ENCODE results near the gene ZNF638. TPM values are rescaled to one million over a fixed set of nuclear protein-coding genes. Genes with fewer than 3 reads are reported as not detected.

The ZNF638 gene
- total and polyA plus RNA-seq, 4 donors, result 24.8 to 151 (median 56.1) TPM

DNA sequence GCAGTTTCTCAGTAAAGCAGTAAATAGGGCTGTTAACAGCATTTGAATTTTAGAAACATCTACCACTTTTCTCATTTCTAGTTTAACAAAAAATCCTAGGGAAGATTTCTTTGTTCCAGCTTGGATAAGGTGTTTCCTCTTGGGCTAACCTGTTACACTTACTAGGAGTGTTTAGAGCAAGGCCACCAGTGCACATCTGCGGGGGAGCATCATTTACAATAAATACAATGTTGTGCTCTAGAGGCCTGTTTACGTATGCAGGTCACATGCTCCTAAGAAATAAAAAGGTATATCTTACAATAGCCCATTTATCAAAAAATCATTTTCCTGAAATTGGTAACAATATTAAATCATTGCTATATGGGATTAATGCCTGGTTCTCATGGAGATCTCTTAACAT lies 8.1 kb downstream of the ZNF638 start:
- H3K4me3 ChIP-seq (ENCODE audit: low read depth in 1 of 3, low read length in 3 of 3), result no peak overlapping the region
- no peaks in the 10 kb centered on the region for H3K27me3 ChIP-seq (ENCODE audit: control insufficient read depth in 4 of 4, insufficient read depth in 4 of 4, low read length in 3 of 4)
- no peak for DNase-seq (ENCODE audit: low spot score)
- no peaks in the 10 kb centered on the region for H3K36me3 ChIP-seq (ENCODE audit: control insufficient read depth in 4 of 4, insufficient read depth in 3 of 4, low read depth in 1 of 4, low read length in 3 of 4)
- no peak overlapping the region for H3K9ac ChIP-seq (ENCODE audit: low read depth in 1 of 2, low read length in 2 of 2)
- no peaks in the 10 kb centered on the region for H3K9me3 ChIP-seq (ENCODE audit: control insufficient read depth in 4 of 4, low read length in 3 of 4)
- peaks cover 13 to 49% (median 38%) of the 10 kb centered on the region in 4 donors for H3K4me1 ChIP-seq (ENCODE audit: control insufficient read depth in 4 of 4, insufficient read depth in 4 of 4, low read length in 3 of 4)
- no peak overlapping the region for H3K27ac ChIP-seq (ENCODE audit: low read depth in 1 of 2, low read length in 2 of 2)
- TF ChIP-seq, protein P1, sequence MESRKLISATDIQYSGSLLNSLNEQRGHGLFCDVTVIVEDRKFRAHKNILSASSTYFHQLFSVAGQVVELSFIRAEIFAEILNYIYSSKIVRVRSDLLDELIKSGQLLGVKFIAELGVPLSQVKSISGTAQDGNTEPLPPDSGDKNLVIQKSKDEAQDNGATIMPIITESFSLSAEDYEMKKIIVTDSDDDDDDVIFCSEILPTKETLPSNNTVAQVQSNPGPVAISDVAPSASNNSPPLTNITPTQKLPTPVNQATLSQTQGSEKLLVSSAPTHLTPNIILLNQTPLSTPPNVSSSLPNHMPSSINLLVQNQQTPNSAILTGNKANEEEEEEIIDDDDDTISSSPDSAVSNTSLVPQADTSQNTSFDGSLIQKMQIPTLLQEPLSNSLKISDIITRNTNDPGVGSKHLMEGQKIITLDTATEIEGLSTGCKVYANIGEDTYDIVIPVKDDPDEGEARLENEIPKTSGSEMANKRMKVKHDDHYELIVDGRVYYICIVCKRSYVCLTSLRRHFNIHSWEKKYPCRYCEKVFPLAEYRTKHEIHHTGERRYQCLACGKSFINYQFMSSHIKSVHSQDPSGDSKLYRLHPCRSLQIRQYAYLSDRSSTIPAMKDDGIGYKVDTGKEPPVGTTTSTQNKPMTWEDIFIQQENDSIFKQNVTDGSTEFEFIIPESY (IDR thresholded peaks at IDR 0.05), result no peak
- TF ChIP-seq EGR1 (IDR thresholded peaks at IDR 0.05; ENCODE audit: low read depth in 2 of 2) (no peak), HNF4A (conservative IDR thresholded peaks at IDR 0.05) (no peak), FOXA1 (IDR thresholded peaks at IDR 0.05) (no peak), JUND (IDR thresholded peaks at IDR 0.05) (no peak), GABPA (IDR thresholded peaks at IDR 0.05 in 1 of 2, conservative IDR thresholded peaks at IDR 0.05 in 1 of 2) (no peak), SP1 (IDR thresholded peaks at IDR 0.05) (no peak)
- WGBS, result 90% methylated on average over 2 of the region's 2 CpGs

DNA sequence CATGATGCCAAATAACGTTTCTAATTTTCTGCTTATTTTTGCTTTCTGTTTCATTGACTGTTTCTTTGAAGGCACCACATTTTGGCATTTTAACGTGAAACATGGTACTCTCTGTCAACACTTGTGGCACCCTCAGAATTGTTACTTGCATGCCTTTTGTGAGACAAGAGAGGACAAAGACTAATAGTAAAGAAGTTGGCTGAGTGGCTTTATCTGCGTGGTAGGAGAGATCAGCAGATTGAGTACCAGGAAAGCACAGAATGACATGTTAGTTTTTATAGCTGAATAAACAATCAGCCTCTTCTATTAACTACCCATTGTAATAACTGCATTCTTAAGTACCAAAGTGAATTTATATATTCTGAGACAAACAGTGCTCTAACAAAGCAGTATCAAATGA lies 8.6 kb downstream of the ZNF638 start:
- H3K27me3 ChIP-seq (ENCODE audit: control insufficient read depth in 4 of 4, insufficient read depth in 4 of 4, low read length in 3 of 4), result no peaks in the 10 kb centered on the region
- no peaks in the 10 kb centered on the region for H3K9me3 ChIP-seq (ENCODE audit: control insufficient read depth in 4 of 4, low read length in 3 of 4)
- TF ChIP-seq, protein P2, sequence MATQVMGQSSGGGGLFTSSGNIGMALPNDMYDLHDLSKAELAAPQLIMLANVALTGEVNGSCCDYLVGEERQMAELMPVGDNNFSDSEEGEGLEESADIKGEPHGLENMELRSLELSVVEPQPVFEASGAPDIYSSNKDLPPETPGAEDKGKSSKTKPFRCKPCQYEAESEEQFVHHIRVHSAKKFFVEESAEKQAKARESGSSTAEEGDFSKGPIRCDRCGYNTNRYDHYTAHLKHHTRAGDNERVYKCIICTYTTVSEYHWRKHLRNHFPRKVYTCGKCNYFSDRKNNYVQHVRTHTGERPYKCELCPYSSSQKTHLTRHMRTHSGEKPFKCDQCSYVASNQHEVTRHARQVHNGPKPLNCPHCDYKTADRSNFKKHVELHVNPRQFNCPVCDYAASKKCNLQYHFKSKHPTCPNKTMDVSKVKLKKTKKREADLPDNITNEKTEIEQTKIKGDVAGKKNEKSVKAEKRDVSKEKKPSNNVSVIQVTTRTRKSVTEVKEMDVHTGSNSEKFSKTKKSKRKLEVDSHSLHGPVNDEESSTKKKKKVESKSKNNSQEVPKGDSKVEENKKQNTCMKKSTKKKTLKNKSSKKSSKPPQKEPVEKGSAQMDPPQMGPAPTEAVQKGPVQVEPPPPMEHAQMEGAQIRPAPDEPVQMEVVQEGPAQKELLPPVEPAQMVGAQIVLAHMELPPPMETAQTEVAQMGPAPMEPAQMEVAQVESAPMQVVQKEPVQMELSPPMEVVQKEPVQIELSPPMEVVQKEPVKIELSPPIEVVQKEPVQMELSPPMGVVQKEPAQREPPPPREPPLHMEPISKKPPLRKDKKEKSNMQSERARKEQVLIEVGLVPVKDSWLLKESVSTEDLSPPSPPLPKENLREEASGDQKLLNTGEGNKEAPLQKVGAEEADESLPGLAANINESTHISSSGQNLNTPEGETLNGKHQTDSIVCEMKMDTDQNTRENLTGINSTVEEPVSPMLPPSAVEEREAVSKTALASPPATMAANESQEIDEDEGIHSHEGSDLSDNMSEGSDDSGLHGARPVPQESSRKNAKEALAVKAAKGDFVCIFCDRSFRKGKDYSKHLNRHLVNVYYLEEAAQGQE (IDR thresholded peaks at IDR 0.05), result no peak
- TF ChIP-seq, protein P3, sequence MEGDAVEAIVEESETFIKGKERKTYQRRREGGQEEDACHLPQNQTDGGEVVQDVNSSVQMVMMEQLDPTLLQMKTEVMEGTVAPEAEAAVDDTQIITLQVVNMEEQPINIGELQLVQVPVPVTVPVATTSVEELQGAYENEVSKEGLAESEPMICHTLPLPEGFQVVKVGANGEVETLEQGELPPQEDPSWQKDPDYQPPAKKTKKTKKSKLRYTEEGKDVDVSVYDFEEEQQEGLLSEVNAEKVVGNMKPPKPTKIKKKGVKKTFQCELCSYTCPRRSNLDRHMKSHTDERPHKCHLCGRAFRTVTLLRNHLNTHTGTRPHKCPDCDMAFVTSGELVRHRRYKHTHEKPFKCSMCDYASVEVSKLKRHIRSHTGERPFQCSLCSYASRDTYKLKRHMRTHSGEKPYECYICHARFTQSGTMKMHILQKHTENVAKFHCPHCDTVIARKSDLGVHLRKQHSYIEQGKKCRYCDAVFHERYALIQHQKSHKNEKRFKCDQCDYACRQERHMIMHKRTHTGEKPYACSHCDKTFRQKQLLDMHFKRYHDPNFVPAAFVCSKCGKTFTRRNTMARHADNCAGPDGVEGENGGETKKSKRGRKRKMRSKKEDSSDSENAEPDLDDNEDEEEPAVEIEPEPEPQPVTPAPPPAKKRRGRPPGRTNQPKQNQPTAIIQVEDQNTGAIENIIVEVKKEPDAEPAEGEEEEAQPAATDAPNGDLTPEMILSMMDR (IDR thresholded peaks at IDR 0.05; ENCODE audit: low read depth, low read length, missing input control), result no peak
- TF ChIP-seq YY1 (IDR thresholded peaks at IDR 0.05) (no peak), FOXA1 (IDR thresholded peaks at IDR 0.05) (no peak), EGR1 (IDR thresholded peaks at IDR 0.05; ENCODE audit: low read depth in 2 of 2) (no peak), HNF4A (conservative IDR thresholded peaks at IDR 0.05) (no peak), NR2F2 (IDR thresholded peaks at IDR 0.05) (no peak), SP1 (IDR thresholded peaks at IDR 0.05) (no peak), GABPA (IDR thresholded peaks at IDR 0.05 in 1 of 2, conservative IDR thresholded peaks at IDR 0.05 in 1 of 2) (no peak), JUND (IDR thresholded peaks at IDR 0.05) (no peak)
- TF ChIP-seq, protein P4, sequence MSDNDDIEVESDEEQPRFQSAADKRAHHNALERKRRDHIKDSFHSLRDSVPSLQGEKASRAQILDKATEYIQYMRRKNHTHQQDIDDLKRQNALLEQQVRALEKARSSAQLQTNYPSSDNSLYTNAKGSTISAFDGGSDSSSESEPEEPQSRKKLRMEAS (IDR thresholded peaks at IDR 0.05), result no peak
- TF ChIP-seq, protein P5, sequence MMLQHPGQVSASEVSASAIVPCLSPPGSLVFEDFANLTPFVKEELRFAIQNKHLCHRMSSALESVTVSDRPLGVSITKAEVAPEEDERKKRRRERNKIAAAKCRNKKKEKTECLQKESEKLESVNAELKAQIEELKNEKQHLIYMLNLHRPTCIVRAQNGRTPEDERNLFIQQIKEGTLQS (IDR thresholded peaks at IDR 0.05), result no peak
- peaks cover 11 to 49% (median 38%) of the 10 kb centered on the region in 4 donors for H3K4me1 ChIP-seq (ENCODE audit: control insufficient read depth in 4 of 4, insufficient read depth in 4 of 4, low read length in 3 of 4)
- 17% methylated on average over 3 of the region's 3 CpGs for WGBS
- no peak overlapping the region for H3K4me3 ChIP-seq (ENCODE audit: low read depth in 1 of 3, low read length in 3 of 3)
- no peak overlapping the region for H3K9ac ChIP-seq (ENCODE audit: low read depth in 1 of 2, low read length in 2 of 2)
- no peak for DNase-seq (ENCODE audit: low spot score)
- no peak overlapping the region for H3K27ac ChIP-seq (ENCODE audit: low read depth in 1 of 2, low read length in 2 of 2)
- H3K36me3 ChIP-seq (ENCODE audit: control insufficient read depth in 4 of 4, insufficient read depth in 3 of 4, low read depth in 1 of 4, low read length in 3 of 4), result no peaks in the 10 kb centered on the region
